ENCODE results near the gene ACSL6.

DNA sequence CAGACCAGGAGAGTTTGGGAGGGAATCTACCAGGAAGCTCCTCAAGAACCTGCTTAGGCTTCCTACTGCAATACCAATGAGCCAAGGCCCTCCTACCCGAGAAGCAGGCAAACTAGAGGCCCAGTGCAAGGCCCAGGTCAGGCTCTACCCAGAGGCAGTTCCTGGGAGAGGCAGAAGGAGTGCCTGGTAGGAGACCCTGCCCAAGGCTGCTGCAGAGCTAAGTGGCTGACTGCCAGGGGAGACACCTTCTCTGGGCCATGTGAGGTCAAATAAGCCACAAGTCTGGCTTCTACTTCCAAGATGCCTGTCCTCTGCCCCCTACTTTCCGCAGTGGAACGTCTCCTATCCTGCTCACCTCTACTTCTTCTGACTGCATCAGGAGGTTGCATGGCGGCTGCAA is 17.8 kb downstream of the ACSL6 start:
- TF ChIP-seq, protein P1, sequence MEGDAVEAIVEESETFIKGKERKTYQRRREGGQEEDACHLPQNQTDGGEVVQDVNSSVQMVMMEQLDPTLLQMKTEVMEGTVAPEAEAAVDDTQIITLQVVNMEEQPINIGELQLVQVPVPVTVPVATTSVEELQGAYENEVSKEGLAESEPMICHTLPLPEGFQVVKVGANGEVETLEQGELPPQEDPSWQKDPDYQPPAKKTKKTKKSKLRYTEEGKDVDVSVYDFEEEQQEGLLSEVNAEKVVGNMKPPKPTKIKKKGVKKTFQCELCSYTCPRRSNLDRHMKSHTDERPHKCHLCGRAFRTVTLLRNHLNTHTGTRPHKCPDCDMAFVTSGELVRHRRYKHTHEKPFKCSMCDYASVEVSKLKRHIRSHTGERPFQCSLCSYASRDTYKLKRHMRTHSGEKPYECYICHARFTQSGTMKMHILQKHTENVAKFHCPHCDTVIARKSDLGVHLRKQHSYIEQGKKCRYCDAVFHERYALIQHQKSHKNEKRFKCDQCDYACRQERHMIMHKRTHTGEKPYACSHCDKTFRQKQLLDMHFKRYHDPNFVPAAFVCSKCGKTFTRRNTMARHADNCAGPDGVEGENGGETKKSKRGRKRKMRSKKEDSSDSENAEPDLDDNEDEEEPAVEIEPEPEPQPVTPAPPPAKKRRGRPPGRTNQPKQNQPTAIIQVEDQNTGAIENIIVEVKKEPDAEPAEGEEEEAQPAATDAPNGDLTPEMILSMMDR (IDR thresholded peaks at IDR 0.05): no peak
- no peak for TF ChIP-seq EP300 (IDR thresholded peaks at IDR 0.05)
